Smooth muscle cell (in vitro differentiated cells): ENCODE measurements around the gene GTF3C6. TPM values are rescaled to one million over a fixed set of nuclear protein-coding genes. Genes with fewer than 3 reads are reported as not detected.

Source experiments
- DNase-seq: peaks from one replicate; lab custom pipeline; 2025; ENCODE audit not compliant: unreplicated experiment; lab: John Stamatoyannopoulos, UW
- H2AFZ ChIP-seq: fragments of 200-600 bp; sonication (generic); 2 replicates; pipeline ENCODE4 v1.6.0; 2016; ENCODE audit warnings: antibody characterized with exemption, low read depth, mild to moderate bottlenecking
- H3F3A ChIP-seq: fragments of 200-600 bp; sonication (generic); 2 replicates; pipeline ENCODE4 v1.6.0; 2017; ENCODE audit warnings: antibody characterized with exemption, low read depth
- H3K27ac ChIP-seq: fragments of 200-600 bp; sonication (generic); 2 replicates; pipeline ENCODE4 v1.5.1; 2016; ENCODE audit warnings: low read depth, mild to moderate bottlenecking
- H3K27me3 ChIP-seq: fragments of 200-600 bp; sonication (generic); 2 replicates; pipeline ENCODE4 v1.6.1; 2016; ENCODE audit warnings: low read depth, mild to moderate bottlenecking
- H3K36me3 ChIP-seq: fragments of 200-600 bp; sonication (generic); 2 replicates; pipeline ENCODE4 v1.5.1; 2016; ENCODE audit warnings: low read depth
- H3K4me1 ChIP-seq: fragments of 200-600 bp; sonication (generic); 2 replicates; pipeline ENCODE4 v1.5.1; 2016; ENCODE audit warnings: low read depth
- H3K4me2 ChIP-seq: fragments of 200-600 bp; sonication (generic); 2 replicates; pipeline ENCODE4 v1.6.0; 2016; ENCODE audit warnings: mild to moderate bottlenecking
- H3K4me3 ChIP-seq: fragments of 200-600 bp; sonication (generic); 2 replicates; pipeline ENCODE4 v1.5.1; 2016; ENCODE audit warnings: mild to moderate bottlenecking
- H3K79me2 ChIP-seq: fragments of 200-600 bp; sonication (generic); 2 replicates; pipeline ENCODE4 v1.6.0; 2016; ENCODE audit warnings: low read depth, mild to moderate bottlenecking
- H3K9ac ChIP-seq: fragments of 200-600 bp; sonication (generic); 2 replicates; pipeline ENCODE4 v1.6.0; 2016; ENCODE audit warnings: low read depth
- H3K9me3 ChIP-seq: fragments of 200-600 bp; sonication (generic); replicated peaks from 2 replicates; pipeline ENCODE4 v1.5.1; 2016; ENCODE audit warnings: low read depth
- H4K20me1 ChIP-seq: fragments of 200-600 bp; sonication (generic); 2 replicates; pipeline ENCODE4 v1.6.0; 2016; ENCODE audit warnings: low read depth
- WGBS: methylation state at CpG from one replicate; pipeline ENCODE4 v1.1.7; 2016; ENCODE audit warnings: low lambda C conversion rate; 5-methylcytosine and 5-hydroxymethylcytosine counted together
- polyA plus RNA-seq: library from polyadenylated mRNA; unstranded; fragments of >200 nt; fragmentation: Nextera tagmentation; extraction: Ambion mirVana; gene quantifications from 2 replicates; pipeline ENCODE4 v1.2.1, GENCODE V29; 2016
- total RNA-seq: library from RNA; depleted of rRNA; stranded (reverse); fragments of >200 nt; gene quantifications from 2 replicates; pipeline ENCODE4 v1.2.3, GENCODE V29; 2014
- TF ChIP-seq, protein P1 (sequence below): fragments of 200-600 bp; sonication (generic); IDR thresholded peaks from 2 replicates; pipeline ENCODE4 v1.5.1; 2017; ENCODE audit warnings: borderline replicate concordance, mild to moderate bottlenecking, antibody characterized with exemption; ENCODE audit not compliant: insufficient read depth, poor library complexity, severe bottlenecking

Gene GTF3C6
- total RNA-seq (52.3 and 90.2 TPM in 2 replicates), polyA plus RNA-seq (88.5 and 102 TPM in 2 replicates)

GRCh38 chr6:110958329-110959192, at the start of gene GTF3C6:
Gene GTF3C6 (plus strand): TSS chr6:110958706. CDS start chr6:110958770, 64 bp downstream.
- Histone ChIP-seq H3F3A (no peaks in the 10 kb centered on the region), H3K4me2 (peak within 1 kb of the TSS; percentile 90), H3K79me2 (peaks cover 13% of the 10 kb centered on the region), H3K27ac (peak within 1 kb of the TSS; percentile 94), H3K27me3 (no peaks in the 10 kb centered on the region), H3K4me3 (peak within 1 kb of the TSS; percentile 74), H3K4me1 (peaks cover 9% of the 10 kb centered on the region), H3K9me3 (no peaks in the 10 kb centered on the region), H3K9ac (peak within 1 kb of the TSS; percentile 92), H3K36me3 (peaks cover 6% of the 10 kb centered on the region), H4K20me1 (no peaks in the 10 kb centered on the region), H2AFZ (peak within 1 kb of the TSS; percentile 98)
- peak; percentile 73 for DNase-seq
- TF ChIP-seq, protein P1, sequence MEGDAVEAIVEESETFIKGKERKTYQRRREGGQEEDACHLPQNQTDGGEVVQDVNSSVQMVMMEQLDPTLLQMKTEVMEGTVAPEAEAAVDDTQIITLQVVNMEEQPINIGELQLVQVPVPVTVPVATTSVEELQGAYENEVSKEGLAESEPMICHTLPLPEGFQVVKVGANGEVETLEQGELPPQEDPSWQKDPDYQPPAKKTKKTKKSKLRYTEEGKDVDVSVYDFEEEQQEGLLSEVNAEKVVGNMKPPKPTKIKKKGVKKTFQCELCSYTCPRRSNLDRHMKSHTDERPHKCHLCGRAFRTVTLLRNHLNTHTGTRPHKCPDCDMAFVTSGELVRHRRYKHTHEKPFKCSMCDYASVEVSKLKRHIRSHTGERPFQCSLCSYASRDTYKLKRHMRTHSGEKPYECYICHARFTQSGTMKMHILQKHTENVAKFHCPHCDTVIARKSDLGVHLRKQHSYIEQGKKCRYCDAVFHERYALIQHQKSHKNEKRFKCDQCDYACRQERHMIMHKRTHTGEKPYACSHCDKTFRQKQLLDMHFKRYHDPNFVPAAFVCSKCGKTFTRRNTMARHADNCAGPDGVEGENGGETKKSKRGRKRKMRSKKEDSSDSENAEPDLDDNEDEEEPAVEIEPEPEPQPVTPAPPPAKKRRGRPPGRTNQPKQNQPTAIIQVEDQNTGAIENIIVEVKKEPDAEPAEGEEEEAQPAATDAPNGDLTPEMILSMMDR, result no peak
- WGBS, result 2% methylated on average over 70 of the region's 70 CpGs

DNA sequence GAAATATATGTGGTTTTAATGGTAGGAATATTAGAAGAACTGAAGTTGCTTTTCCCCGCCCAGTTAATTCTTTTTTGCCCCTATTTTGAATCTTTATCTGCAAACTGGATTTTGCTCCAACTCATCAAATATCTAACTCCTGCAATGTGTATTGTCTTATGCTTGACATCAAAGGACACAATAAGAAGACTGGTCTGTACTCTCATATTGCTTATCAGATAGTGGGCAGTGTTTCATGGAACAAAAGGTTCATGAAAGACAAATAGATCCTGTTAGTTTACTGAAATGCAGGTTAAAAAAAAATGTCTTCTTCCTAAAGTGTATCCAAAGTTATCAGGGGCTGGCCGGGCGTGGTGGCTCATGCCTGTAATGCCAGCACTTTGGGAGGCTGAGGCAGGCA, 27.7 kb upstream of the GTF3C6 start:
- no peak for DNase-seq
- Histone ChIP-seq H3K4me3 (no peak overlapping the region), H3K79me2 (no peaks in the 10 kb centered on the region), H3K4me2 (no peak overlapping the region), H3K36me3 (no peaks in the 10 kb centered on the region), H3K9me3 (no peaks in the 10 kb centered on the region), H3F3A (no peaks in the 10 kb centered on the region), H3K4me1 (no peaks in the 10 kb centered on the region), H2AFZ (no peak overlapping the region), H4K20me1 (no peaks in the 10 kb centered on the region), H3K27ac (no peak overlapping the region), H3K9ac (no peak overlapping the region), H3K27me3 (no peaks in the 10 kb centered on the region)
- TF ChIP-seq, protein P1, result no peak
- WGBS, result 91% methylated on average over 3 of the region's 3 CpGs

- Histone ChIP-seq H3K9ac (no peak overlapping the region), H4K20me1 (no peaks in the 10 kb centered on the region), H3K36me3 (no peaks in the 10 kb centered on the region), H3K9me3 (no peaks in the 10 kb centered on the region), H3K27me3 (no peaks in the 10 kb centered on the region), H2AFZ (no peak overlapping the region), H3K4me3 (no peak overlapping the region), H3F3A (no peaks in the 10 kb centered on the region), H3K27ac (no peak overlapping the region), H3K79me2 (no peaks in the 10 kb centered on the region), H3K4me1 (no peaks in the 10 kb centered on the region), H3K4me2 (no peak overlapping the region)
- TF ChIP-seq, protein P1, result no peak
- 93% methylated on average over 2 of the region's 2 CpGs for WGBS
- DNase-seq, result no peak
These were observed 24.6 kb upstream of the GTF3C6 start for GRCh38 chr6:110933912-110934311.
